Panc1 (cell line): Measurements from ENCODE around the gene GALNT9. TPM values are rescaled to one million over a fixed set of nuclear protein-coding genes. Genes with fewer than 3 reads are reported as not detected.

Experiments
- ATAC-seq: fragments of 200-7000 bp; cut with Tn5 transposase; 2 replicates; pipeline ENCODE4 v1.9.1; 2020; ENCODE audit warnings: mild to moderate bottlenecking, moderate library complexity
- BruUV-seq: library from RNA; stranded (reverse); fragments of 400-500 nt; replicated peaks from 2 replicates; lab custom pipeline; 2021; lab: Mats Ljungman, UMichigan
- CTCF ChIA-PET: fragments of 300-600 bp; sonication (Branson Sonifier 250); formaldehyde crosslinking; loops from one replicate; lab custom pipeline; 2022; ENCODE audit warnings: antibody characterized with exemption; lab: Charles Lee
- POLR2A ChIA-PET: fragments of 300-600 bp; sonication (Branson Sonifier 250); formaldehyde crosslinking; loops from one replicate; lab custom pipeline; 2022; ENCODE audit warnings: antibody characterized with exemption; lab: Charles Lee
- DNase-seq: peaks from one replicate; pipeline ENCODE4 v3.0.0-alpha.2; 2010; ENCODE audit warnings: low read depth, low spot score
- H3K27ac ChIP-seq: 2 replicates; pipeline ENCODE4 v1.5.1; 2011; ENCODE audit warnings: mild to moderate bottlenecking, low read length, inconsistent platforms
- H3K27me3 ChIP-seq: fragments of 200-500 bp; sonication (Bioruptor generic); 2 replicates; pipeline ENCODE4 v1.6.0; 2014; ENCODE audit warnings: low read length, inconsistent platforms; ENCODE audit not compliant: control insufficient read depth, insufficient read depth
- H3K36me3 ChIP-seq: fragments of 200-500 bp; sonication (Bioruptor generic); 2 replicates; pipeline ENCODE4 v1.5.1; 2014; ENCODE audit warnings: inconsistent platforms, mild to moderate bottlenecking, low read length, moderate library complexity; ENCODE audit not compliant: control insufficient read depth, insufficient read depth
- H3K4me1 ChIP-seq: 2 replicates; pipeline ENCODE4 v1.5.1; 2011; ENCODE audit warnings: inconsistent platforms, mild to moderate bottlenecking, low read length, moderate library complexity; ENCODE audit not compliant: control insufficient read depth, insufficient read depth
- H3K4me3 ChIP-seq, 2 experiments: 2 replicates each; pipeline ENCODE4 v1.5.1; 2011 to 2012; ENCODE audit warnings: low read depth in 2 of 2, low read length in 2 of 2, mild to moderate bottlenecking in 2 of 2, inconsistent platforms in 1 of 2, moderate library complexity in 1 of 2
- H3K9me3 ChIP-seq: fragments of 200-500 bp; sonication (Bioruptor generic); 2 replicates; pipeline ENCODE4 v1.5.1; 2014; ENCODE audit warnings: low read depth, mild to moderate bottlenecking, inconsistent platforms, low read length, moderate library complexity; ENCODE audit not compliant: control insufficient read depth, insufficient read depth
- POLR2AphosphoS5 ChIP-seq: IDR thresholded peaks from 2 replicates; pipeline ENCODE4 v1.6.1; 2012; ENCODE audit warnings: mild to moderate bottlenecking, low read depth, low read length, moderate library complexity
- SIN3A ChIP-seq: IDR thresholded peaks from 2 replicates; pipeline ENCODE4 v1.6.1; 2012; ENCODE audit warnings: low read depth, mild to moderate bottlenecking, low read length, moderate library complexity, borderline replicate concordance; ENCODE audit not compliant: insufficient read depth
- TCF7L2 ChIP-seq: IDR thresholded peaks from 2 replicates; pipeline ENCODE4 v1.6.1; 2011; ENCODE audit warnings: mild to moderate bottlenecking, low read depth, low read length, inconsistent platforms
- in situ Hi-C: cut with HindIII; loops from 2 replicates; pipeline ENCODE4 v1.10.0; 2016; ENCODE audit warnings: low sequenced_read_pairs, low pct_unique_long_range_greater_than_20kb
- intact Hi-C: fragments of 100-400 bp; cut with micrococcal nuclease; formaldehyde crosslinking; loops from one replicate; pipeline ENCODE4 v1.10.0; 2022; ENCODE audit not compliant: unreplicated experiment
- total RNA-seq: library from RNA; stranded (reverse); gene quantifications from one replicate; pipeline ENCODE4 v1.2.1, GENCODE V29; 2021; ENCODE audit not compliant: unreplicated experiment
- TF ChIP-seq, protein P1 (sequence below), 2 experiments: IDR thresholded peaks; 2 replicates each; pipeline ENCODE4 v1.6.1; 2011 to 2012; ENCODE audit warnings: low read depth in 2 of 2, control low read depth in 1 of 2, low read length in 1 of 2, mild to moderate bottlenecking in 1 of 2, moderate library complexity in 1 of 2; ENCODE audit not compliant: insufficient read depth in 1 of 2
- TF ChIP-seq, protein P2 (sequence below): fragments of 450-650 bp; IDR thresholded peaks from 2 replicates; pipeline ENCODE4 v1.5.1; 2017; ENCODE audit warnings: mild to moderate bottlenecking

Gene GALNT9
- total RNA-seq, 1 experiment from 2014 or later, result 0.33 TPM

DNA sequence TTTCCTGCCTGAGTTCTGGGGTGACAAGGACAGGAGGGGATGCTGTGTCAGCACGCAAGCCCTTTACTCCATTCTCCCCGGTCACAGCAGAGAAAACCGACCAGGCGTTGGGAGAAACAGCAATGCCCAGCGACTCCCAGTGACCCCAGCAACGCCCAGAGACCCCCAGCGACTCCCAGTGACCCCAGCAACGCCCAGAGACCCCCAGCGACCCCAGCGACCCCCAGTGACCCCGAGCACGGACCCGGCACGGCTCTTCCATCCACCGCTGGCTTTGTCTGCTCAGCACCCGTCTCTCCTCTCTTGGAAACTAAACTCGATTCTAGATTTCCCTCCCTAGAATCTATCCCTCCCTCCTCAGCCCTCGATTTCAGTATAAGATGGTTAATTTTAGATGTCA, 38.5 kb upstream of the GALNT9 start:
- TF ChIP-seq TCF7L2 (no peak), POLR2AphosphoS5 (no peak), SIN3A (no peak)
- TF ChIP-seq, protein P1, sequence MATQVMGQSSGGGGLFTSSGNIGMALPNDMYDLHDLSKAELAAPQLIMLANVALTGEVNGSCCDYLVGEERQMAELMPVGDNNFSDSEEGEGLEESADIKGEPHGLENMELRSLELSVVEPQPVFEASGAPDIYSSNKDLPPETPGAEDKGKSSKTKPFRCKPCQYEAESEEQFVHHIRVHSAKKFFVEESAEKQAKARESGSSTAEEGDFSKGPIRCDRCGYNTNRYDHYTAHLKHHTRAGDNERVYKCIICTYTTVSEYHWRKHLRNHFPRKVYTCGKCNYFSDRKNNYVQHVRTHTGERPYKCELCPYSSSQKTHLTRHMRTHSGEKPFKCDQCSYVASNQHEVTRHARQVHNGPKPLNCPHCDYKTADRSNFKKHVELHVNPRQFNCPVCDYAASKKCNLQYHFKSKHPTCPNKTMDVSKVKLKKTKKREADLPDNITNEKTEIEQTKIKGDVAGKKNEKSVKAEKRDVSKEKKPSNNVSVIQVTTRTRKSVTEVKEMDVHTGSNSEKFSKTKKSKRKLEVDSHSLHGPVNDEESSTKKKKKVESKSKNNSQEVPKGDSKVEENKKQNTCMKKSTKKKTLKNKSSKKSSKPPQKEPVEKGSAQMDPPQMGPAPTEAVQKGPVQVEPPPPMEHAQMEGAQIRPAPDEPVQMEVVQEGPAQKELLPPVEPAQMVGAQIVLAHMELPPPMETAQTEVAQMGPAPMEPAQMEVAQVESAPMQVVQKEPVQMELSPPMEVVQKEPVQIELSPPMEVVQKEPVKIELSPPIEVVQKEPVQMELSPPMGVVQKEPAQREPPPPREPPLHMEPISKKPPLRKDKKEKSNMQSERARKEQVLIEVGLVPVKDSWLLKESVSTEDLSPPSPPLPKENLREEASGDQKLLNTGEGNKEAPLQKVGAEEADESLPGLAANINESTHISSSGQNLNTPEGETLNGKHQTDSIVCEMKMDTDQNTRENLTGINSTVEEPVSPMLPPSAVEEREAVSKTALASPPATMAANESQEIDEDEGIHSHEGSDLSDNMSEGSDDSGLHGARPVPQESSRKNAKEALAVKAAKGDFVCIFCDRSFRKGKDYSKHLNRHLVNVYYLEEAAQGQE (IDR thresholded peaks at IDR 0.05; ENCODE audit: insufficient read depth in 1 of 2, low read depth in 2 of 2, low read length in 1 of 2), result no peak
- TF ChIP-seq, protein P2, sequence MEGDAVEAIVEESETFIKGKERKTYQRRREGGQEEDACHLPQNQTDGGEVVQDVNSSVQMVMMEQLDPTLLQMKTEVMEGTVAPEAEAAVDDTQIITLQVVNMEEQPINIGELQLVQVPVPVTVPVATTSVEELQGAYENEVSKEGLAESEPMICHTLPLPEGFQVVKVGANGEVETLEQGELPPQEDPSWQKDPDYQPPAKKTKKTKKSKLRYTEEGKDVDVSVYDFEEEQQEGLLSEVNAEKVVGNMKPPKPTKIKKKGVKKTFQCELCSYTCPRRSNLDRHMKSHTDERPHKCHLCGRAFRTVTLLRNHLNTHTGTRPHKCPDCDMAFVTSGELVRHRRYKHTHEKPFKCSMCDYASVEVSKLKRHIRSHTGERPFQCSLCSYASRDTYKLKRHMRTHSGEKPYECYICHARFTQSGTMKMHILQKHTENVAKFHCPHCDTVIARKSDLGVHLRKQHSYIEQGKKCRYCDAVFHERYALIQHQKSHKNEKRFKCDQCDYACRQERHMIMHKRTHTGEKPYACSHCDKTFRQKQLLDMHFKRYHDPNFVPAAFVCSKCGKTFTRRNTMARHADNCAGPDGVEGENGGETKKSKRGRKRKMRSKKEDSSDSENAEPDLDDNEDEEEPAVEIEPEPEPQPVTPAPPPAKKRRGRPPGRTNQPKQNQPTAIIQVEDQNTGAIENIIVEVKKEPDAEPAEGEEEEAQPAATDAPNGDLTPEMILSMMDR, result no peak
- ChIA-PET CTCF (no interaction called here), POLR2A (no interaction called here)
- in situ Hi-C loops, result no loop called here
- Histone ChIP-seq H3K9me3 (no peaks in the 10 kb centered on the region), H3K4me1 (no peaks in the 10 kb centered on the region), H3K4me3 (no peak overlapping the region), H3K36me3 (no peaks in the 10 kb centered on the region), H3K27ac (no peak overlapping the region), H3K27me3 (peaks cover 7% of the 10 kb centered on the region)
- ATAC-seq (no peak), DNase-seq (no peak)
- intact Hi-C loops, result no loop called here
- BruUV-seq, result no TSS peak

DNA sequence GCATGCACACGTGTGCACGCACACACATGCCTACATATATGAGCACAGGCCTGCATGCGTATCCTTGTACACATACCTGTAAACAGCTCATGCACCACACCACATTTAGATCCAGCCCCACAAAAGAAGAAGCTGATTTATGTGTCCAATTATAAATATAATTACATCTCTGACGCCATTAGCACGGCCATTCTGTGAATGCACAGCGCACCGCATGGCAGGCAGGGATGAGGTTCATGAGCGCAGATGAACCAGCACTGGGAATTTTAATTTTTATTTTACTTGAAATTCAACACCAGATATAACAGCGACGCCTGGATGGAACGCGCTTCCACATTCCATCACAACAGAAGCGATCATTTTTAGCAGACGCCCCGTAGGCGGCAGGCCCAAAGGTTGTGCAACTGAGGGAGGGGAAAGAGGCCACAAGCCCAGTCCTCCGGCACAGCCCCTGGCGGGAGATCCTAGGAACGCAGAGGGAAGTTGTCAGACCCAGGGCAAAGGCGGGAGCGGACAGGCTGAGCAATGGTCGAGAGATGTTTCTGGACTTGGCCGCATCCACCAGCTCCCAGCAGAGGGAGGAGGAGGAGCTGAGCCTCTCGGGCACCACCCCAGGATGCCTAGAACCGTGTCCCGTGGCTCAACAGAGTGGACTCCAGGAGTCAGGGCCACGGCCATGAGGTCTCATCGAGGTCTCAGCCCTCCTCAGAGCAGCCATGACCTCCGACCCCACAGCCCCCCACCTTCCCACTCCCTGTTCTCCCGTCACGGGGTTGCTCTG, 37.9 kb upstream of the GALNT9 start:
- Histone ChIP-seq H3K4me1 (no peaks in the 10 kb centered on the region), H3K27me3 (peaks cover 7% of the 10 kb centered on the region), H3K9me3 (no peaks in the 10 kb centered on the region), H3K36me3 (no peaks in the 10 kb centered on the region), H3K27ac (no peak overlapping the region), H3K4me3 (no peak overlapping the region)
- no peak for DNase-seq
- TF ChIP-seq TCF7L2 (no peak), SIN3A (no peak), POLR2AphosphoS5 (no peak)
- TF ChIP-seq, protein P2, result no peak
- TF ChIP-seq, protein P1 (IDR thresholded peaks at IDR 0.05; ENCODE audit: insufficient read depth in 1 of 2, low read depth in 2 of 2, low read length in 1 of 2), result no peak
- ChIA-PET POLR2A (no interaction called here), CTCF (no interaction called here)
- in situ Hi-C loops (no loop called here), intact Hi-C loops (no loop called here)
- no peak for ATAC-seq
- no TSS peak for BruUV-seq
